ENCODE data around the gene RAD21L1.
A peak's percentile ranks its signal among the peaks of the same experiment; 100 is the strongest.
"Not testable (repeated sequence)": the region's sequence is repeated elsewhere in the genome, so short reads cannot be mapped to it uniquely, and the experiment has no call there.

The RAD21L1 gene

GRCh38 chr20:1199212-1199873 is 26.5 kb upstream of the RAD21L1 start:
- no peak for FAIRE-seq
- no peak for DNase-seq (ENCODE audit: insufficient read length, low spot score)

- DNase-seq (ENCODE audit: insufficient read length, low spot score) = no peak
- FAIRE-seq = no peak
Observed at GRCh38 chr20:1199964-1200363, 25.9 kb upstream of the RAD21L1 start.

GRCh38 chr20:1202762-1203504 is 22.9 kb upstream of the RAD21L1 start, which contains the start of gene C20orf202:
Gene C20orf202, plus strand, starts transcription at chr20:1203454. Its CDS starts 132 bp downstream, at chr20:1203586.
- DNase-seq (ENCODE audit: insufficient read length, low spot score) (no peak), FAIRE-seq (no peak)

GRCh38 chr20:1203630-1204029 is 22.2 kb upstream of the RAD21L1 start:
- DNase-seq (ENCODE audit: insufficient read length, low spot score) (no peak), FAIRE-seq (no peak)

- DNase-seq (ENCODE audit: insufficient read length, low spot score) (no peak), FAIRE-seq (no peak)
Observed at GRCh38 chr20:1204113-1204512, 21.7 kb upstream of the RAD21L1 start.

GRCh38 chr20:1204576-1204975 is 21.3 kb upstream of the RAD21L1 start:
- FAIRE-seq (no peak), DNase-seq (ENCODE audit: insufficient read length, low spot score) (no peak)

- FAIRE-seq = no peak
- DNase-seq (ENCODE audit: insufficient read length, low spot score) = no peak
Observed at GRCh38 chr20:1205802-1206201, 20.0 kb upstream of the RAD21L1 start.

GRCh38 chr20:1206366-1207148 is 19.3 kb upstream of the RAD21L1 start:
- DNase-seq (ENCODE audit: insufficient read length, low spot score) = no peak

GRCh38 chr20:1207293-1207878 is 18.5 kb upstream of the RAD21L1 start:
- no peak for FAIRE-seq
- DNase-seq (ENCODE audit: insufficient read length, low spot score) = no peak

More at GRCh38 chr20:1206366-1207148, 19.3 kb upstream of the RAD21L1 start:
- no peak for FAIRE-seq

GRCh38 chr20:1209447-1210387 is 16.1 kb upstream of the RAD21L1 start:
- no peak for DNase-seq (ENCODE audit: insufficient read length, low spot score)
- FAIRE-seq = no peak

GRCh38 chr20:1210501-1210900 is 15.3 kb upstream of the RAD21L1 start:
- DNase-seq (ENCODE audit: insufficient read length, low spot score) (no peak), FAIRE-seq (no peak)

- no peak for DNase-seq (ENCODE audit: insufficient read length, low spot score)
- FAIRE-seq = no peak
Observed at GRCh38 chr20:1212023-1212422, 13.8 kb upstream of the RAD21L1 start.

GRCh38 chr20:1212607-1213396 is 13.0 kb upstream of the RAD21L1 start:
- FAIRE-seq (peak; percentile 84), DNase-seq (ENCODE audit: insufficient read length, low spot score) (peak; percentile 37)

GRCh38 chr20:1214838-1215261 is 11.0 kb upstream of the RAD21L1 start:
- DNase-seq (ENCODE audit: insufficient read length, low spot score) (no peak), FAIRE-seq (no peak)

GRCh38 chr20:1215386-1216170 is 10.3 kb upstream of the RAD21L1 start:
- FAIRE-seq (no peak), DNase-seq (ENCODE audit: insufficient read length, low spot score) (no peak)

GRCh38 chr20:1216527-1217427 is 9.1 kb upstream of the RAD21L1 start:
- DNase-seq (ENCODE audit: insufficient read length, low spot score); FAIRE-seq: not testable (repeated sequence)

- FAIRE-seq; DNase-seq (ENCODE audit: insufficient read length, low spot score): not testable (repeated sequence)
Observed at GRCh38 chr20:1222750-1223149, 3.1 kb upstream of the RAD21L1 start.
